IMR-90 (cell line): Measurements from ENCODE around the gene SEMA4D. TPM values are rescaled to one million over a fixed set of nuclear protein-coding genes. Genes with fewer than 3 reads are reported as not detected.

Experiments
- ATAC-seq: fragments of 200-7000 bp; cut with Tn5 transposase; 2 replicates; pipeline ENCODE4 v1.9.1; 2020; ENCODE audit warnings: low read depth, mild to moderate bottlenecking, moderate library complexity
- BruUV-seq: library from RNA; stranded (reverse); fragments of 400-500 nt; replicated peaks from 2 replicates; lab custom pipeline; 2021; lab: Mats Ljungman, UMichigan
- CTCF ChIA-PET: fragments of 300-600 bp; formaldehyde crosslinking; extraction: SDS; loops from one replicate; lab custom pipeline; 2021; ENCODE audit warnings: antibody characterized with exemption; lab: Yijun Ruan, JAX
- POLR2A ChIA-PET: fragments of 300-600 bp; sonication (Branson Sonifier 250); formaldehyde crosslinking; loops from one replicate; lab custom pipeline; 2022; ENCODE audit warnings: antibody characterized with exemption; ENCODE audit not compliant: unreplicated experiment; lab: Charles Lee
- DNase-seq: peaks from one replicate; pipeline ENCODE4 v3.0.0; 2013
- H2AFZ ChIP-seq: replicated peaks from 2 replicates; pipeline ENCODE3; 2013; ENCODE audit warnings: low read length, mild to moderate bottlenecking; ENCODE audit not compliant: poor library complexity
- H2AK5ac ChIP-seq: 2 replicates; pipeline ENCODE4 v1.6.1; 2013; ENCODE audit warnings: low read depth, low read length, inconsistent platforms
- H2AK9ac ChIP-seq: replicated peaks from 2 replicates; pipeline ENCODE3; 2013; ENCODE audit warnings: mild to moderate bottlenecking, low read depth, low read length, moderate library complexity; ENCODE audit not compliant: poor library complexity
- H2BK120ac ChIP-seq: 2 replicates; pipeline ENCODE4 v1.6.1; 2013; ENCODE audit warnings: low read depth, low read length, inconsistent platforms
- H2BK15ac ChIP-seq: 3 replicates; pipeline ENCODE4 v1.6.1; 2013; ENCODE audit warnings: low read depth, low read length, inconsistent platforms
- H2BK20ac ChIP-seq: 2 replicates; pipeline ENCODE4 v1.6.1; 2013; ENCODE audit warnings: low read depth, mild to moderate bottlenecking, inconsistent platforms, low read length, moderate library complexity
- H2BK5ac ChIP-seq: 2 replicates; pipeline ENCODE4 v1.6.1; 2013; ENCODE audit warnings: mild to moderate bottlenecking, low read depth, low read length, inconsistent platforms; ENCODE audit not compliant: poor library complexity, severe bottlenecking
- H3K14ac ChIP-seq: replicated peaks from 2 replicates; pipeline ENCODE4 v1.6.1; 2013; ENCODE audit warnings: low read depth, low read length, inconsistent platforms
- H3K18ac ChIP-seq: 2 replicates; pipeline ENCODE4 v1.6.1; 2013; ENCODE audit warnings: low read depth, low read length, control low read depth
- H3K23ac ChIP-seq: 2 replicates; pipeline ENCODE4 v1.6.1; 2013; ENCODE audit warnings: low read depth, low read length, inconsistent platforms
- H3K27ac ChIP-seq: 2 replicates; pipeline ENCODE4 v1.5.1; 2013; ENCODE audit warnings: mild to moderate bottlenecking, control low read depth, low read length; ENCODE audit not compliant: insufficient read depth
- H3K27me3 ChIP-seq: 2 replicates; pipeline ENCODE4 v1.6.1; 2013; ENCODE audit warnings: low read length; ENCODE audit not compliant: control insufficient read depth, insufficient read depth
- H3K36me3 ChIP-seq: 2 replicates; pipeline ENCODE4 v1.6.1; 2013; ENCODE audit warnings: low read length, mixed read lengths; ENCODE audit not compliant: control insufficient read depth, insufficient read depth
- H3K4ac ChIP-seq: 2 replicates; pipeline ENCODE4 v1.6.1; 2013; ENCODE audit warnings: low read depth, low read length, inconsistent platforms
- H3K4me1 ChIP-seq: 2 replicates; pipeline ENCODE4 v1.6.1; 2013; ENCODE audit warnings: low read length, mixed read lengths; ENCODE audit not compliant: control insufficient read depth, insufficient read depth
- H3K4me2 ChIP-seq: 2 replicates; pipeline ENCODE4 v1.6.1; 2013; ENCODE audit warnings: low read depth, mild to moderate bottlenecking, control low read depth, low read length, moderate library complexity
- H3K4me3 ChIP-seq: 2 replicates; pipeline ENCODE4 v1.5.1; 2013; ENCODE audit warnings: low read depth, mild to moderate bottlenecking, control low read depth, low read length, moderate library complexity; ENCODE audit not compliant: insufficient read depth
- H3K56ac ChIP-seq: 2 replicates; pipeline ENCODE4 v1.6.1; 2013; ENCODE audit warnings: low read length, inconsistent platforms; ENCODE audit not compliant: insufficient read depth; ENCODE audit errors: extremely low read depth
- H3K79me1 ChIP-seq, 2 experiments: 2 replicates each; pipeline ENCODE4 v1.6.1; 2013; ENCODE audit warnings: low read length in 2 of 2, inconsistent platforms in 1 of 2, low read depth in 1 of 2
- H3K9ac ChIP-seq: 2 replicates; pipeline ENCODE4 v1.6.1; 2013; ENCODE audit warnings: low read depth, low read length, control low read depth
- H3K9me1 ChIP-seq: 2 replicates; pipeline ENCODE4 v1.6.1; 2013; ENCODE audit warnings: low read length, inconsistent platforms; ENCODE audit not compliant: insufficient read depth
- H3K9me3 ChIP-seq: 2 replicates; pipeline ENCODE4 v1.6.1; 2013; ENCODE audit warnings: low read length; ENCODE audit not compliant: control insufficient read depth, insufficient read depth
- H4K20me1 ChIP-seq: 2 replicates; pipeline ENCODE4 v1.6.1; 2013; ENCODE audit warnings: low read length, inconsistent platforms; ENCODE audit not compliant: insufficient read depth
- H4K5ac ChIP-seq: 2 replicates; pipeline ENCODE4 v1.6.1; 2013; ENCODE audit warnings: mild to moderate bottlenecking, low read depth, low read length, control low read depth
- H4K8ac ChIP-seq, 2 experiments: 2 replicates each; pipeline ENCODE4 v1.6.1; 2013; ENCODE audit warnings: low read depth in 2 of 2, low read length in 2 of 2, control low read depth in 1 of 2, inconsistent platforms in 1 of 2
- H4K91ac ChIP-seq: 2 replicates; pipeline ENCODE4 v1.6.1; 2013; ENCODE audit warnings: low read depth, low read length, inconsistent platforms; ENCODE audit not compliant: insufficient read depth
- FOS ChIP-seq: fragments of 150-350 bp; IDR thresholded peaks from 2 replicates; pipeline ENCODE4 v1.6.1; 2016; ENCODE audit warnings: low read depth, low read length
- MAFK ChIP-seq: IDR thresholded peaks from 2 replicates; pipeline ENCODE4 v1.6.1; 2012; ENCODE audit warnings: low read depth, low read length, improper control_type of control experiment
- MXI1 ChIP-seq: IDR thresholded peaks from 2 replicates; pipeline ENCODE4 v1.6.1; 2012; ENCODE audit warnings: low read depth, mild to moderate bottlenecking, low read length, moderate library complexity, borderline replicate concordance
- NFE2L2 ChIP-seq: fragments of 150-350 bp; IDR thresholded peaks from 2 replicates; pipeline ENCODE4 v1.6.1; 2016; ENCODE audit warnings: low read depth, mild to moderate bottlenecking, low read length
- POLR2A ChIP-seq: IDR thresholded peaks from 2 replicates; pipeline ENCODE4 v1.6.1; 2012; ENCODE audit warnings: mild to moderate bottlenecking, low read depth, low read length
- RAD21 ChIP-seq: IDR thresholded peaks from 2 replicates; pipeline ENCODE4 v1.6.1; 2012; ENCODE audit warnings: low read length, improper control_type of control experiment
- RCOR1 ChIP-seq: IDR thresholded peaks from 2 replicates; pipeline ENCODE4 v1.6.1; 2012; ENCODE audit warnings: mild to moderate bottlenecking, low read length, improper control_type of control experiment; ENCODE audit not compliant: insufficient replicate concordance
- RFX5 ChIP-seq: IDR thresholded peaks from 2 replicates; pipeline ENCODE4 v1.8.0; 2012; ENCODE audit warnings: low read depth, mild to moderate bottlenecking, low read length, moderate library complexity
- WGBS, 2 experiments: methylation state at CpG; one replicate each; pipeline versions ENCODE4 v1.1.5 to v1.1.7; 2013; ENCODE audit warnings: missing lambda C conversion rate in 2 of 2; ENCODE audit not compliant: insufficient read length in 1 of 2; ENCODE audit errors: extremely low coverage in 2 of 2; 5-methylcytosine and 5-hydroxymethylcytosine counted together
- dilution Hi-C: fragments of 300-500 bp; cut with HindIII; formaldehyde crosslinking; loops from one replicate; pipeline ENCODE4 v1.14.3; 2018; ENCODE audit warnings: low sequenced_read_pairs; ENCODE audit not compliant: unreplicated experiment
- in situ Hi-C: fragments of 300-500 bp; cut with MboI; formaldehyde crosslinking; loops from 3 replicates; pipeline ENCODE4 v1.14.3; 2019; ENCODE audit warnings: low sequenced_read_pairs, inconsistent platforms, mixed read lengths
- intact Hi-C: fragments of 100-400 bp; cut with micrococcal nuclease; formaldehyde crosslinking; loops from 2 replicates; pipeline ENCODE4 v1.10.0; 2022
- polyA plus RNA-seq, 3 experiments: library from polyadenylated mRNA; depleted of rRNA; stranded (reverse); fragments of >200 nt; gene quantifications; 2 replicates each; pipeline ENCODE4 v1.2.3, GENCODE V29; 2012; ENCODE audit warnings: low replicate concordance in 1 of 3
- total RNA-seq: library from RNA; depleted of rRNA; stranded (reverse); fragments of >200 nt; gene quantifications from 2 replicates; pipeline ENCODE4 v1.2.3, GENCODE V29; 2012
- TF ChIP-seq, protein P1 (sequence below): fragments of 150-350 bp; IDR thresholded peaks from 2 replicates; pipeline ENCODE4 v1.6.1; 2017; ENCODE audit warnings: mild to moderate bottlenecking, antibody characterized with exemption, low read length, low read depth

The SEMA4D gene
- total and polyA plus RNA-seq, 2 of the 4 experiments (the other 2 are of a cell fraction), result 0.90 to 1.5 TPM

DNA sequence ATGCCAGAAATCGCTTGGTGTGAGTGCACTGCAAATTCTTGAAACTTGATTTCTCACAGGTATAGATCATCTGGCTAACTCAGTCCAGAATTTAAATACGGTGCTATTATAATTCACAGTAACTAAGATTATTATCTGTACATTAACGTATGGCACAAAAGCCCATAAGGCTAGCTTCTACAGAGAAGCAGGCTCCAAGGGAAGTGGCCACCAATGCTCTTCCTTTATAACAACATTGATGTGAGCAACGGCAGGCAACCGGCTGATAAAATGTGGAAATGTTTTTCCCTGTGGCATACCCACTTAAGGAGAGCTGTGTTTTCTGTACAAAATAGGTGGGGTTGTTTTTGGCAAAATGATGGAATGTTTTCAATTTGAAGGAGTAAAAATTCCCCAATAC lies 35.7 kb downstream of the SEMA4D start:
- H3K9ac ChIP-seq, result no peak overlapping the region
- no peak overlapping the region for H4K5ac ChIP-seq
- no peak overlapping the region for H3K27ac ChIP-seq
- no peak overlapping the region for H2BK5ac ChIP-seq
- dilution Hi-C loops, result no loop called here
- no peak overlapping the region for H2BK15ac ChIP-seq
- in situ Hi-C loops, result no loop called here
- TF ChIP-seq RAD21 (no peak), MXI1 (no peak), FOS (no peak), RCOR1 (no peak), RFX5 (no peak), NFE2L2 (no peak), MAFK (no peak), POLR2A (no peak)
- TF ChIP-seq, protein P1, sequence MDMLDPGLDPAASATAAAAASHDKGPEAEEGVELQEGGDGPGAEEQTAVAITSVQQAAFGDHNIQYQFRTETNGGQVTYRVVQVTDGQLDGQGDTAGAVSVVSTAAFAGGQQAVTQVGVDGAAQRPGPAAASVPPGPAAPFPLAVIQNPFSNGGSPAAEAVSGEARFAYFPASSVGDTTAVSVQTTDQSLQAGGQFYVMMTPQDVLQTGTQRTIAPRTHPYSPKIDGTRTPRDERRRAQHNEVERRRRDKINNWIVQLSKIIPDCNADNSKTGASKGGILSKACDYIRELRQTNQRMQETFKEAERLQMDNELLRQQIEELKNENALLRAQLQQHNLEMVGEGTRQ, result no peak
- 0 out of 4 replicates have a peak, but pooled peaks cover 0 to 2% of the 10 kb centered on the region in 2 experiments for H3K79me1 ChIP-seq
- H3K27me3 ChIP-seq, result no peaks in the 10 kb centered on the region
- no peak overlapping the region for H3K56ac ChIP-seq
- ATAC-seq (no peak), DNase-seq (no peak)
- intact Hi-C loops, result no loop called here
- no peak overlapping the region for H2AFZ ChIP-seq
- 0 out of 2 replicates have a peak overlapping the region, but pooled peaks have one; percentile 6 for H4K91ac ChIP-seq
- H3K4me3 ChIP-seq, result no peak overlapping the region
- H3K9me1 ChIP-seq, result 0 out of 2 replicates have a peak, but pooled peaks cover 3% of the 10 kb centered on the region
- CTCF ChIA-PET, result no interaction called here
- no peak overlapping the region for H4K8ac ChIP-seq
- no peak overlapping the region; the same call in 1 of the 2 replicates for H2BK120ac ChIP-seq
- H4K20me1 ChIP-seq, result peaks cover 2% of the 10 kb centered on the region; the same call in 1 of the 2 replicates
- H2AK9ac ChIP-seq, result no peak overlapping the region
- no peak overlapping the region for H3K23ac ChIP-seq
- no peak overlapping the region for H3K4me2 ChIP-seq
- no peak overlapping the region for H3K4ac ChIP-seq
- POLR2A ChIA-PET, result no interaction called here
- peaks cover 6% of the 10 kb centered on the region; the same call in 1 of the 2 replicates for H3K4me1 ChIP-seq
- no peaks in the 10 kb centered on the region for H3K9me3 ChIP-seq
- H3K14ac ChIP-seq, result no peak overlapping the region
- WGBS, 2 experiments, result no CpG with 5 or more reads among the region's 5 CpGs
- H2AK5ac ChIP-seq, result no peak overlapping the region
- BruUV-seq, result no TSS peak
- H3K36me3 ChIP-seq, result no peaks in the 10 kb centered on the region
- no peak overlapping the region for H2BK20ac ChIP-seq
- H3K18ac ChIP-seq, result no peak overlapping the region
